Dermis lymphatic vessel endothelial cell (primary cell): Measurements from ENCODE around the gene APOC1. TPM values are rescaled to one million over a fixed set of nuclear protein-coding genes. Genes with fewer than 3 reads are reported as not detected.

Experiments
- total RNA-seq: library from RNA; depleted of rRNA; stranded (reverse); fragments of >200 nt; gene quantifications from 2 replicates; pipeline ENCODE4 v1.2.1, GENCODE V29; 2014

APOC1 gene
- total RNA-seq, result 1.5 and 3.0 TPM in 2 replicates

DNA sequence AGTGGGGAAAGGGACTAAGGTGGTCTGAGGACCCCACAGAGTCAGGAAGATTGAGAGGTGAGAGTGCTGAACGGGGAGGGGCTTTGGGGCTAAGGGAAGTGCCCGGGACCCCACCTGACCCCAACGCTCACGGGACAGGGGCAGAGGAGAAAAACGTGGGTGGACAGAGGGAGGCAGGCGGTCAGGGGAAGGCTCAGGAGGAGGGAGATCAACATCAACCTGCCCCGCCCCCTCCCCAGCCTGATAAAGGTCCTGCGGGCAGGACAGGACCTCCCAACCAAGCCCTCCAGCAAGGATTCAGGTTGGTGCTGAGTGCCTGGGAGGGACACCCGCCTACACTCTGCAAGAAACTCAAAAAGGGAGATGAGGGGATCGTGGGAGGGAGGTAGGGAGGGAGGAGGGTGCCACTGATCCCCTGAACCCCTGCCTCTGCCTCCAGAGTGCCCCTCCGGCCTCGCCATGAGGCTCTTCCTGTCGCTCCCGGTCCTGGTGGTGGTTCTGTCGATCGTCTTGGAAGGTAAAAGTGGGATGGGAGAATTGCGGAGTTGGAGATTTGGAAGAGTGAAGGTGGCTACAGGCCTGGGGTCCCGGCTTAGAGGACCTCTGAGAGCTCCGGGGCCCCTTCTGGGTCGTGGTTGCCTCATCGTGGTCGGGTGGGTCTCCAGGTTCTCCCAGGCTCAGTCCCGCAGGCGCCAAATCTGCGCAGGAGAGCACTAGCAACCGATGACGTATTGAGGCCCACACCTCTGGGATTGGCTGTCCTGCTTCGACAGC lies at the start of gene APOC1:
Gene APOC1 (plus strand): TSS at position 176 of the 774 bp plus-strand sequence. CDS start 284 bp downstream, at position 460.

DNA sequence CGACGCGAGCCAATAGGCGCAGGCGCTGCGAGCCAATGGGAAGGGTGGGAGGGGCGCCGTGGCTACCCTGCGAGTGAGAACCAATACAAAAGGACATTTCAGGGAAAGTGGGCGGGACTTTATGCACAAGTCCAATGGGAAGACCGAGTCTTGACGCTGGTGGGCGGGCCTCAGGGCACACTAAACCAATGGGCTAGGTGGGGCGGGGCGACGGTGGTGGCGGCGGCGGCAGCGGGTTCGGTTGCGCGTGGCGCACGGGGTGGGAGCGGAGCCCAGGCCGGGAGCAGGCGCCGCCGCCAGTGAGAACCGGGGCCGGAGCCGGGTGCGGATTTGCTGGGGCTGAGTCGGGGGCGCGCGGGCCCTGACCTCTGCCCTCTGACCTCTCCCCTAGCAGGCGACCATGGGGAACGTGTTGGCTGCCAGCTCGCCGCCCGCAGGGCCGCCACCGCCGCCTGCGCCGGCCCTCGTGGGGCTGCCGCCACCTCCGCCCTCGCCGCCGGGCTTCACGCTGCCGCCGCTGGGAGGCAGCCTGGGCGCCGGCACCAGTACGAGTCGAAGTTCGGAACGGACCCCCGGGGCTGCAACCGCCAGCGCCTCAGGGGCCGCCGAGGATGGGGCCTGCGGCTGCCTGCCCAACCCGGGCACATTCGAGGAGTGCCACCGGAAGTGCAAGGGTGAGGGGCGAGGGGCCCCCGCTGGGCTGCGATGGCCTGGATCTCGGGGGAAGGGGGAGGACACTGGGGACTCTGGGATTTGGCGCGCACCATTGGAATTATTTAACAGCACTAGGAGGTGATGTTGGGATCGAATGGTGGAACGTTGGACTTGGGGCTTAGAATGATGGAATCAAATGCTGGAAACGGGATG lies 23.2 kb upstream of the APOC1 start, which contains the start of gene TOMM40:
Gene TOMM40 (plus strand): TSS at position 239 of the 867 bp plus-strand sequence. CDS start 162 bp downstream, at position 401.

GRCh38 chr19:44905437-44906160 lies 8.8 kb upstream of the APOC1 start, which contains the start of gene APOE:
APOE (plus strand) TSS chr19:44905796; CDS start chr19:44906625, 829 bp downstream.

DNA sequence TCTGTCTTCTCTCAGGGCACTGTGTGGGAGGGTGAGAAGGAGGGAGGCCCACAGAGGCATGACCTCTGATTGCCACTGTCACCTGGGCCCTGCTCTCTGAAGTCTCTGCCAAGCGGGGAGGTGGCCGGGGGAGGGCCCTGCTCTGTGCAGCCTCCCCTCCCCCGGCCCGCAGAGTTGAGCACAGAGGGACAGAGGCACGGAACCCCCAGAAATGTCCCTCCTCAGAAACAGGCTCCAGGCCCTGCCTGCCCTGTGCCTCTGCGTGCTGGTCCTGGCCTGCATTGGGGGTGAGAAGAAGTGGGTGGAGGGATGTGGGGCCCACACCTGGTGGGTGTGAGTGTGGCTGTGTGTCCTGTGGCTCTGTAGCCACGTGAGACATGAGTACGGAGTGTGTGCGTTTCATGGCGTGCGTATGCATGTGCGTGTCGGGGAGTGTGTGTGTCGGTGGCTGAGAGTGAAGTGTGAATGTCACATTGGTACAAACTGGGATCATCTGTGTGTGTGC lies 27.7 kb downstream of the APOC1 start, which contains the start of gene APOC4:
Gene APOC4 (plus strand): TSS at position 171 of the 505 bp plus-strand sequence. CDS start 41 bp downstream, at position 212.

GRCh38 chr19:44954649-44955504 lies 40.5 kb downstream of the APOC1 start, which contains the start of gene CLPTM1:
CLPTM1 (plus strand) TSS chr19:44955380; CDS start chr19:44955396, 16 bp downstream.

Other genes with a start within 250 kb of the APOC1 start
- gene CEACAM19, start 243.1 kb upstream of the APOC1 start, total RNA-seq, result 0.69 and 0.87 TPM in 2 replicates
- not detected in 2 replicates for gene CEACAM16, start 215.5 kb upstream of the APOC1 start, total RNA-seq
- 0.98 and 1.4 TPM in 2 replicates for gene BCL3, start 165.9 kb upstream of the APOC1 start, total RNA-seq
- gene CBLC, start 136.7 kb upstream of the APOC1 start, total RNA-seq, result not detected in 2 replicates
- gene BCAM, start 105.5 kb upstream of the APOC1 start, total RNA-seq, result 16.8 and 21.2 TPM in 2 replicates
- gene NECTIN2, start 68.3 kb upstream of the APOC1 start, total RNA-seq, result 76.8 and 98.0 TPM in 2 replicates
- gene TOMM40, start 23.4 kb upstream of the APOC1 start, total RNA-seq, result 27.8 and 30.3 TPM in 2 replicates
- 1.0 and 3.0 TPM in 2 replicates for gene APOE, start 8.8 kb upstream of the APOC1 start, total RNA-seq
- gene APOC4, start 27.6 kb downstream of the APOC1 start, total RNA-seq, result not detected in 2 replicates
- not detected in 2 replicates for gene APOC2, start 31.4 kb downstream of the APOC1 start, total RNA-seq
- gene CLPTM1, start 40.8 kb downstream of the APOC1 start, total RNA-seq, result 29.1 and 29.2 TPM in 2 replicates
- 6.7 and 7.8 TPM in 2 replicates for gene RELB, start 86.9 kb downstream of the APOC1 start, total RNA-seq
- 7.9 and 9.2 TPM in 2 replicates for gene CLASRP, start 124.4 kb downstream of the APOC1 start, total RNA-seq
- gene ZNF296, start 161.9 kb downstream of the APOC1 start, total RNA-seq, result under 0.01 TPM in 1 of 2 replicates, not detected in the other
- 12.2 and 17.6 TPM in 2 replicates for gene GEMIN7, start 164.7 kb downstream of the APOC1 start, total RNA-seq
- gene PPP1R37, start 178.6 kb downstream of the APOC1 start, total RNA-seq, result 17.2 and 22.2 TPM in 2 replicates
- 0.11 and 0.17 TPM in 2 replicates for gene NKPD1, start 246.4 kb downstream of the APOC1 start, total RNA-seq